Upper lobe of left lung (tissue), 6 donors: ENCODE measurements around the gene PHYKPL. TPM values are rescaled to one million over a fixed set of nuclear protein-coding genes. Genes with fewer than 3 reads are reported as not detected.

Experiments used
- ATAC-seq, 2 donors: fragments of 200-7000 bp; cut with Tn5 transposase; one replicate each; pipeline ENCODE4 v1.9.1; 2022; ENCODE audit warnings: mild to moderate bottlenecking in 2 of 2, moderate library complexity in 2 of 2; ENCODE audit not compliant: low FRiP score in 2 of 2
- DNase-seq, 2 donors: peaks; one replicate each; pipeline ENCODE4 v3.0.0-alpha.2; 2019 to 2020
- H3K27ac ChIP-seq, 4 donors: fragments of 200-600 bp; sonication (generic); one replicate each; pipeline ENCODE4 v1.5.1; 2016 to 2019
- H3K27me3 ChIP-seq, 4 donors: fragments of 200-600 bp; sonication (generic); one replicate each; pipeline ENCODE4 v1.5.1; 2017 to 2019
- H3K36me3 ChIP-seq, 4 donors: fragments of 200-600 bp; sonication (generic); one replicate each; pipeline ENCODE4 v1.5.1; 2016 to 2019
- H3K4me1 ChIP-seq, 4 donors: fragments of 200-600 bp; sonication (generic); one replicate each; pipeline ENCODE4 v1.5.1; 2018 to 2019
- H3K4me3 ChIP-seq, 4 donors: fragments of 200-600 bp; sonication (generic); one replicate each; pipeline ENCODE4 v1.5.1; 2017 to 2019; ENCODE audit warnings: mild to moderate bottlenecking in 2 of 4, moderate library complexity in 1 of 4
- H3K9me3 ChIP-seq, 4 donors: fragments of 200-600 bp; sonication (generic); one replicate each; pipeline ENCODE4 v1.5.1; 2018 to 2019
- EP300 ChIP-seq, 4 donors: sonication (generic); formaldehyde crosslinking; IDR thresholded peaks; one replicate each; pipeline ENCODE4 v1.5.1; 2017; ENCODE audit warnings: antibody characterized with exemption in 4 of 4, control low read depth in 2 of 4
- POLR2A ChIP-seq, 4 donors: fragments of 450-650 bp; IDR thresholded peaks; one replicate each; pipeline ENCODE4 v1.5.1; 2016 to 2017; ENCODE audit warnings: antibody characterized with exemption in 4 of 4, mild to moderate bottlenecking in 2 of 4
- POLR2AphosphoS5 ChIP-seq, 2 donors: sonication (generic); formaldehyde crosslinking; IDR thresholded peaks; one replicate each; pipeline ENCODE4 v1.5.1; 2017; ENCODE audit warnings: antibody characterized with exemption in 2 of 2
- WGBS, 2 donors: methylation state at CpG; one replicate each; pipeline ENCODE4 v1.1.5; 2017 to 2018; 5-methylcytosine and 5-hydroxymethylcytosine counted together
- total RNA-seq, 6 donors: library from RNA; depleted of rRNA in 4 of 6; stranded (reverse); fragments of >200 nt in 4 of 6; gene quantifications; one replicate each; pipeline versions ENCODE4 v1.1.0 to v1.2.1, GENCODE V29; 2016 to 2021
- TF ChIP-seq, protein P1 (sequence below), 6 experiments: fragments of 450-650 bp in 4 of 6; fragments of 200-600 bp in 2 of 6; sonication (generic) in 2 of 6; IDR thresholded peaks; one replicate each; pipeline ENCODE4 v1.5.1; 2016 to 2019; ENCODE audit warnings: antibody characterized with exemption in 6 of 6
- donor health status: DM: no; HTN: no; CAD: no; lungs with moderate emphysema.
- donor health status: DM: no; HTN: yes; CAD: no; lungs with severe emphysema.

Gene PHYKPL
- total RNA-seq, 6 donors from 2014 or later: 61.0 to 237 (median 91.9) TPM

DNA sequence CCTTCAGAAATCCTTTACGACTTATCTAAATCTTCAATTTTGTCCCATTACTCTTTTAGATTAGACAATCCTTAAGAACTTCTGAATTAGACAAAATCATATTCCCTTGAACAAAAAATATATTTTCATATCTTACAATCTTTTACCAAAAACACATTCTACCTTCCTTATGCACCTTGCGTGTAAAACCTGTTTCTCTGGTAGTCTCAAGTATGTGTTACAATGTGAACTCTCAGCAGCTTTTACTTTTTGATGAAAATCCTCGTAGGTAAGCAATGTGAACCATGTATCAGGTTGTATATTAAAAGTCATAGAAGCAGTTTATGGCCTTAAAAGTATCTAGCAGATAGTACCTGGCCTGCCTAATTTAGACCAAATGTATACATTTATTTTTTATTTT lies 58.1 kb downstream of the PHYKPL start:
- DNase-seq (no peak), ATAC-seq (no peak)
- Histone ChIP-seq H3K9me3 (no peaks in the 10 kb centered on the region), H3K27ac (no peak overlapping the region), H3K36me3 (no peaks in the 10 kb centered on the region), H3K27me3 (no peaks in the 10 kb centered on the region), H3K4me1 (no peaks in the 10 kb centered on the region), H3K4me3 (no peak overlapping the region)
- no peak for TF ChIP-seq POLR2A (IDR thresholded peaks at IDR 0.05)
- TF ChIP-seq EP300 (IDR thresholded peaks at IDR 0.05): no peak
- TF ChIP-seq, protein P1, sequence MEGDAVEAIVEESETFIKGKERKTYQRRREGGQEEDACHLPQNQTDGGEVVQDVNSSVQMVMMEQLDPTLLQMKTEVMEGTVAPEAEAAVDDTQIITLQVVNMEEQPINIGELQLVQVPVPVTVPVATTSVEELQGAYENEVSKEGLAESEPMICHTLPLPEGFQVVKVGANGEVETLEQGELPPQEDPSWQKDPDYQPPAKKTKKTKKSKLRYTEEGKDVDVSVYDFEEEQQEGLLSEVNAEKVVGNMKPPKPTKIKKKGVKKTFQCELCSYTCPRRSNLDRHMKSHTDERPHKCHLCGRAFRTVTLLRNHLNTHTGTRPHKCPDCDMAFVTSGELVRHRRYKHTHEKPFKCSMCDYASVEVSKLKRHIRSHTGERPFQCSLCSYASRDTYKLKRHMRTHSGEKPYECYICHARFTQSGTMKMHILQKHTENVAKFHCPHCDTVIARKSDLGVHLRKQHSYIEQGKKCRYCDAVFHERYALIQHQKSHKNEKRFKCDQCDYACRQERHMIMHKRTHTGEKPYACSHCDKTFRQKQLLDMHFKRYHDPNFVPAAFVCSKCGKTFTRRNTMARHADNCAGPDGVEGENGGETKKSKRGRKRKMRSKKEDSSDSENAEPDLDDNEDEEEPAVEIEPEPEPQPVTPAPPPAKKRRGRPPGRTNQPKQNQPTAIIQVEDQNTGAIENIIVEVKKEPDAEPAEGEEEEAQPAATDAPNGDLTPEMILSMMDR (IDR thresholded peaks at IDR 0.05): no peak
- TF ChIP-seq POLR2AphosphoS5 (IDR thresholded peaks at IDR 0.05): no peak
- 84 to 88% methylated on average over 3 of the region's 3 CpGs for WGBS, 2 donors

DNA sequence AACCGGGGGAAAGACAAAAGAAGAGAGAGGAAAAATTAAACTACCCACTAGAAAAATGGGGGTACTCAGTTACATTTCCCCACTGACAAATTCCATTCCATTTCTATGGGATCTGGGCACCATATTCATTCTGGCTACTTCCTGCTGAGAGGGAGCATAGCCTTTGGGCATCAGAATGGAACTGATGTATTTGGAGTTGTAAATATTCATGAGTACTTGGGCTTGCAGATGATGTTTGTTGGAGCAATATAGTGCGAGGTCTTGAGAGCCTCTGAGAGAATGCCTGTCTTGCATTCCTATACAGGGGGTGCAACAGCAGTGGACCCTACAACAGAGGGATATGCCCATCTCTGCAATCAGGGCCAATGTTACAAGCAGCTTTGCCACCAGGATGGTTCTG lies 62.1 kb downstream of the PHYKPL start:
- TF ChIP-seq, protein P1 (IDR thresholded peaks at IDR 0.05): no peak
- TF ChIP-seq EP300 (IDR thresholded peaks at IDR 0.05) (no peak), POLR2A (IDR thresholded peaks at IDR 0.05) (no peak), POLR2AphosphoS5 (IDR thresholded peaks at IDR 0.05) (no peak)

DNA sequence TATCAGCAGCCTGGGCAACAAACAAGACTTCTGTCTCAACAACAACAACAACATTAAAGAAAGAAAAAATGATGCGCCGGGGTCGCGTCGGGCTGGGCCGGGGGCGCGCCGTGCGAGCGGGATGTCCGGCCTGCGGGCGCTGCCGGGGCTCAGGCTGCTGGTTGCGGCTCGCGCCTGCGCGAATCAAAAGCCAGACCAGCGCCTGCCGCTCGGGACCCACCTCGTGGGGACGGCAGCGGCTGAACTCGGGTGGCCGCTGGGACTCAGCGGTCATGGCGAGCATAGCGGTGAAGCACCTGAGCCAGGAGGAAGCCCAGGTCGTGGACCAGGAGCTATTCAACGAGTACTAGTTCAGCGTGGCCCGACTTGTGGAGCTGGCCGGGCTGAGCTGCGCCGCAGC lies 67.0 kb downstream of the PHYKPL start:
- Histone ChIP-seq H3K4me1 (peaks cover 3 to 9% (median 8%) of the 10 kb centered on the region in 4 donors), H3K9me3 (no peaks in the 10 kb centered on the region), H3K4me3 (no peak overlapping the region), H3K27me3 (no peaks in the 10 kb centered on the region), H3K36me3 (no peaks in the 10 kb centered on the region), H3K27ac (no peak overlapping the region)
- ATAC-seq (no peak), DNase-seq (peak in 1 of 2 donors; percentile 73)
- 44 to 80% methylated on average over 24 to 36 of the region's 38 CpGs for WGBS, 2 donors
- TF ChIP-seq EP300 (IDR thresholded peaks at IDR 0.05) (no peak), POLR2AphosphoS5 (IDR thresholded peaks at IDR 0.05) (no peak), POLR2A (IDR thresholded peaks at IDR 0.05) (no peak)
- TF ChIP-seq, protein P1 (IDR thresholded peaks at IDR 0.05): no peak

More for the DNA sequence above, 62.1 kb downstream of the PHYKPL start:
- H3K9me3 ChIP-seq: no peaks in the 10 kb centered on the region
- H3K27ac ChIP-seq: no peak overlapping the region
- WGBS, 2 donors: 83 to 88% methylated on average over 2 of the region's 2 CpGs
- no peaks in the 10 kb centered on the region for H3K4me1 ChIP-seq
- H3K4me3 ChIP-seq: no peak overlapping the region
- H3K36me3 ChIP-seq: no peaks in the 10 kb centered on the region
- no peaks in the 10 kb centered on the region for H3K27me3 ChIP-seq
- DNase-seq (no peak), ATAC-seq (no peak)

DNA sequence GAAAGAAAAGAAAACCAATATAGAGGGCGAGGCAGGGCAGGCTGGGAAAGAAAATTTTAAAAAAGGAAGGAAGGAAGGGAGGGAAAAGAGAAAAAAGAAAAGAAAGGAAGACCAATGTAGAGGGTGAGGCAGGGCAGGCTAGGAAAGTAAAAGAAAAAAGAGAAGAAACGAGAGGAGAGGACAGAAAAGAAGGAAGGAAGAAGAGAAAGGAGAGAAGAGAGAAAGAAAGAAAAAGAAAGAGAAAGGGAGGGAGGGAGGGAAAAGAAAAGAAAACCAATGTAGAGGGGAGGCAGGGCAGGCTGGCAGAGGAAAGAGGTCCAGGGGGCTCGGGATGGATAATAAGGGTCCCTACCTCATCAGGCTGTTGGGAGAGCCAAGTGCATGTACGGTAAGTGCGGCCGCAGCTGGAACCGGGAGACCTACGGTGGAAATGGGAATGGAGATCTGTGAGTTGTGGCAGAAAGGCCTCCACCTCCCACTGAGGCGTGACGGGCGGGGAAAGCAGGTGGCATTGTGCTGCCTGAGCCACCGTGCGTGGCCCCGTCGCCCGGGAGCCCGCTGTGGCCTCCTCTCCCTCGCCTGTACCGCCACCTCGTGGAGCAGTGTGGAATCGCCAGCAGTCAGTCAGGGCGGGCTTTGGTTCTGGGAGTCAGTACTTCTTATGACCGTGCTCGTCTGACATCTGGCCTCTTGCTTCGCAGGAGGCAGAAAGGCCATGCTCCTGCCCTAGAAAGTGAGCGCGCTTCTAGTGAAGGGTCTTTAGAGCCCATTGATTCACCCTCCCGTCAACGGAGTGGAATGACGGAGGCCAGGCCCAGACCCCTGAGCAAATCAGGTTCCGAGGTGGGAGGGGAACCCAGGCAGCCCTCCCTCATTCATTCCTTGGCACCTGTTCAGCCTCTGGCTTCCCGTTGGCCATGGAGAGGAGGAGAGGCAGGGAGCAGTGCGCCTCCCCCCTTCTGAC lies 68.5 kb downstream of the PHYKPL start:
- Histone ChIP-seq H3K4me1 (peaks cover 3 to 9% (median 8%) of the 10 kb centered on the region in 4 donors), H3K4me3 (peak overlapping the region in 1 of 4 donors; percentile 28), H3K27me3 (no peaks in the 10 kb centered on the region), H3K9me3 (no peaks in the 10 kb centered on the region), H3K27ac (no peak overlapping the region), H3K36me3 (no peaks in the 10 kb centered on the region)
- no peak for TF ChIP-seq POLR2A (IDR thresholded peaks at IDR 0.05)
- no peak for TF ChIP-seq EP300 (IDR thresholded peaks at IDR 0.05)
- TF ChIP-seq, protein P1 (IDR thresholded peaks at IDR 0.05): peak; percentile 94 to 99 (median 98)
- TF ChIP-seq POLR2AphosphoS5 (IDR thresholded peaks at IDR 0.05): no peak
- 7 to 12% methylated on average over 29 to 33 of the region's 33 CpGs for WGBS, 2 donors
- peak; percentile 87 to 93 for DNase-seq
- ATAC-seq: peak; percentile 95 to 97
